Activated CD8-positive, alpha-beta memory T cell treated with anti-CD3 and anti-CD28 coated beads, Interleukin-2, amount 10 ng/mL, durations not matched to agents 7 days and 5 days (primary cell): ENCODE measurements around the gene MROH2A. TPM values are rescaled to one million over a fixed set of nuclear protein-coding genes. Genes with fewer than 3 reads are reported as not detected.

Experiments
- ATAC-seq: fragments of 150-1000 bp; cut with Tn5 transposase; one replicate; pipeline ENCODE4 v1.10.0; 2021; ENCODE audit warnings: moderate library complexity
- CTCF ChIA-PET: fragments of 350-600 bp; sonication (Branson Sonifier 250); formaldehyde crosslinking; loops from one replicate; lab custom pipeline; 2021; ENCODE audit warnings: antibody characterized with exemption; lab: Charles Lee
- DNase-seq: peaks from one replicate; pipeline ENCODE4 v3.0.0-alpha.2; 2020
- H3K27ac Mint-ChIP-seq: one replicate; pipeline ENCODE4 v1.8.0; 2021; ENCODE audit warnings: mild to moderate bottlenecking, mixed read lengths
- H3K27me3 Mint-ChIP-seq: one replicate; pipeline ENCODE4 v1.8.0; 2021; ENCODE audit warnings: mixed read lengths
- H3K36me3 Mint-ChIP-seq: one replicate; pipeline ENCODE4 v1.8.0; 2021; ENCODE audit warnings: mild to moderate bottlenecking, mixed read lengths
- H3K4me1 Mint-ChIP-seq: one replicate; pipeline ENCODE4 v1.8.0; 2021; ENCODE audit warnings: mixed read lengths
- H3K4me3 Mint-ChIP-seq: one replicate; pipeline ENCODE4 v1.8.0; 2021; ENCODE audit warnings: mild to moderate bottlenecking, moderate library complexity, mixed read lengths
- H3K9me3 Mint-ChIP-seq: one replicate; pipeline ENCODE4 v1.8.0; 2022; ENCODE audit warnings: low read depth, mixed read lengths
- total RNA-seq, 2 experiments: library from RNA; stranded (reverse); gene quantifications; one replicate each; pipeline ENCODE4 v1.2.3, GENCODE V29; 2021

Gene MROH2A
- total RNA-seq, 2 experiments from 2014 or later: not detected

DNA sequence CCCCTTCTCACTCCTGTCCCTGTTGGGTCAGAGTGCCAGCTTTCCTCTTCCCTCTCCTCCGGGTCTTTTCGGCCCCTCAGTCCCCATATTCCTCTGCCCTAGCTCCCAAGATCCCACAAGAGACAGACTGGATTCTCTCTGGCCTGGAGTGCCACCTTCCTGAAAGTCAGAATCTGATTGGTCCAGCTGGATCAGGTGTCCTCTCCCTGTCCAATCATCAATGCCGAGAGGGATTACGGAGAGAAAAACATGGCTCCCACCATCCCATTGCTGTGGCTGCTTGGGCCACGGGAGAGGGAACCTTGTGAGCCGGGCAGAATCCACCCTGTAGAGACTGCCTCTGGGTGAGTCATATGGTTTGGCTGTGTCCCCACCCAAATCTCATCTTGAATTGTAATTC, 2.7 kb upstream of the MROH2A start:
- no peak overlapping the region for H3K4me3 Mint-ChIP-seq
- DNase-seq (no peak), ATAC-seq (no peak)
- no peaks in the 10 kb centered on the region for H3K4me1 Mint-ChIP-seq
- H3K9me3 Mint-ChIP-seq: peaks cover 2% of the 10 kb centered on the region
- CTCF ChIA-PET: no interaction called here
- peaks cover 6% of the 10 kb centered on the region for H3K27me3 Mint-ChIP-seq
- no peaks in the 10 kb centered on the region for H3K36me3 Mint-ChIP-seq
- no peak overlapping the region for H3K27ac Mint-ChIP-seq

GRCh38 chr2:233779722-233780121, 1.6 kb downstream of the MROH2A start:
- CTCF ChIA-PET: no interaction called here
- Mint-ChIP-seq H3K4me3 (no peak overlapping the region), H3K36me3 (no peaks in the 10 kb centered on the region), H3K27me3 (peaks cover 17% of the 10 kb centered on the region), H3K4me1 (no peaks in the 10 kb centered on the region), H3K9me3 (peaks cover 2% of the 10 kb centered on the region), H3K27ac (no peak overlapping the region)
- ATAC-seq: no peak
- DNase-seq: no peak

DNA sequence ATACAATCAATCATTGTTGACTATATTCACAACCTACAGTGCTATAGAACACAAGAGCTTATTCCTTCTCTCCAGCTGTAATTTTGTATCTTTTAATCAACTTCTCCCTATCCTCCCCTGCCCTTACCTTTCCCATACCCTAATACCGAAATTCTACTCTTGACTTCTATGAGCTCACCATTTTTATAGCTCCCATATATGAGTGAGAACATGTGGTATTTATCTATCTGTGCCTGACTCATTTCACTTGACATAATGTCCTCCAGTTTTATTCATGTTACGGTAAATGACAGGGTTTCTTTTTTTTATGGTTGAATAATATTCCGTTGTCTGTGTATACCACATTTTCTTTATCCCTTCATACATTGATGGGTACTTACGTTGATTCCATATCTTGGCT, 2.6 kb downstream of the MROH2A start:
- no peak for DNase-seq
- no peak for ATAC-seq
- Mint-ChIP-seq H3K27ac (no peak overlapping the region), H3K9me3 (peaks cover 1% of the 10 kb centered on the region), H3K4me3 (no peak overlapping the region), H3K27me3 (peaks cover 17% of the 10 kb centered on the region), H3K4me1 (no peaks in the 10 kb centered on the region), H3K36me3 (no peaks in the 10 kb centered on the region)
- CTCF ChIA-PET: no interaction called here

DNA sequence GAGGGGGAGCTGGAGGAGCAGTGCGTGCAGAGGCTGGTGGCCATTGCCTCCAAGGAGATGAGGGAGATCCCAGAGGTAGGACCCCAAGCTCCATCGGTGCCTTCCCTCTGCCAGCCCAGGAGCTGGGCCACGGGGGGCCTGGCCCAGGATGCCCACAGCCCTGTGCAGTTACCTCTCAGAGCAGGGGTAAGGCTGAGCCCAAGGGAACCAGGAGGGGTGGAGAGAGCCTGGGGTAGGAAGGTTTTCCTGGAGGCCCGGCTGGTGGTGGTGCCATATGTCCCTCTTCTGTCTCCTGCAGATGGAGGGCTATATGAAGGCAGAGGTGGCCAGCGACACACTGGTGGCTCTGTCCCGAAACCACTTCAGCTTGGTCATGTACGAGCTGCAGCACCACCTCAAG, 11.4 kb downstream of the MROH2A start:
- Mint-ChIP-seq H3K9me3 (peaks cover 2% of the 10 kb centered on the region), H3K27ac (no peak overlapping the region), H3K36me3 (no peaks in the 10 kb centered on the region), H3K27me3 (peaks cover 2% of the 10 kb centered on the region), H3K4me3 (no peak overlapping the region), H3K4me1 (no peaks in the 10 kb centered on the region)
- DNase-seq (no peak), ATAC-seq (no peak)
- CTCF ChIA-PET: no interaction called here

GRCh38 chr2:233791151-233791882, 13.2 kb downstream of the MROH2A start:
- ATAC-seq (no peak), DNase-seq (no peak)
- Mint-ChIP-seq H3K4me1 (no peaks in the 10 kb centered on the region), H3K9me3 (peaks cover under 1% of the 10 kb centered on the region), H3K27me3 (peaks cover 2% of the 10 kb centered on the region), H3K27ac (no peak overlapping the region), H3K4me3 (no peak overlapping the region), H3K36me3 (no peaks in the 10 kb centered on the region)
- CTCF ChIA-PET: no interaction called here

DNA sequence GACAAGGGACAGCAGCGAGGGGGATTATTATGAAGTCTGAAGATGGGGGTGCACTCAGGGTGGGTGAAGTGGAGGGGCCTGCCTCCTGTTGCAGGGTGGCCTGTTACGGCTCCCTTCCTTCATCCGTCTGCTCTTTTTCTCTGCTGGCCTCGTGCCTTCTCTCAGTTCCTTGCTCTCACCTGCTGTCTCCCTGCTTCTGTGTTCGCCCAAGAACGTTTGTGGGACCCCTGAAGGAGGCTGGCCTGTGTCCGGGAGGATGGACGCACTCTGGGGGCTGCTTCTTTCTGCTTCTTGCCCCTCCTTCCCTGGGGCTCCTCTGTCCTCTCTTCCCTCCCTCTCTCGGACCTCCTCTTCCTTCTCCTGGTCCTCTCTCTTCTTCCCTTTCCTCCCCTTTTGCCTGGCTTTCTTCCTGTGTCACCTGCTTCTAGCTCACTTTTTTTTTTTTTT, 13.8 kb downstream of the MROH2A start:
- Mint-ChIP-seq H3K4me1 (no peaks in the 10 kb centered on the region), H3K4me3 (no peak overlapping the region), H3K36me3 (no peaks in the 10 kb centered on the region), H3K9me3 (no peaks in the 10 kb centered on the region), H3K27me3 (no peaks in the 10 kb centered on the region), H3K27ac (no peak overlapping the region)
- CTCF ChIA-PET: no interaction called here
- DNase-seq (no peak), ATAC-seq (no peak)

- H3K9me3 Mint-ChIP-seq: no peaks in the 10 kb centered on the region
- H3K27ac Mint-ChIP-seq: no peak overlapping the region
- H3K4me3 Mint-ChIP-seq: no peak overlapping the region
- H3K27me3 Mint-ChIP-seq: no peaks in the 10 kb centered on the region
- H3K4me1 Mint-ChIP-seq: no peaks in the 10 kb centered on the region
- CTCF ChIA-PET: no interaction called here
- ATAC-seq (no peak), DNase-seq (no peak)
- H3K36me3 Mint-ChIP-seq: no peaks in the 10 kb centered on the region
Measured at GRCh38 chr2:233792720-233793119, 14.6 kb downstream of the MROH2A start.

- no peaks in the 10 kb centered on the region for H3K36me3 Mint-ChIP-seq
- CTCF ChIA-PET: no interaction called here
- no peak for ATAC-seq
- no peak for DNase-seq
- H3K4me1 Mint-ChIP-seq: no peaks in the 10 kb centered on the region
- H3K27me3 Mint-ChIP-seq: no peaks in the 10 kb centered on the region
- H3K4me3 Mint-ChIP-seq: no peak overlapping the region
- H3K9me3 Mint-ChIP-seq: no peaks in the 10 kb centered on the region
- no peak overlapping the region for H3K27ac Mint-ChIP-seq
Measured at GRCh38 chr2:233793465-233794127, 15.5 kb downstream of the MROH2A start.

GRCh38 chr2:233794128-233794658, 16.1 kb downstream of the MROH2A start:
- CTCF ChIA-PET: no interaction called here
- peak; percentile 29 for DNase-seq
- no peaks in the 10 kb centered on the region for H3K9me3 Mint-ChIP-seq
- no peaks in the 10 kb centered on the region for H3K4me1 Mint-ChIP-seq
- H3K4me3 Mint-ChIP-seq: no peak overlapping the region
- no peaks in the 10 kb centered on the region for H3K36me3 Mint-ChIP-seq
- ATAC-seq: no peak
- no peak overlapping the region for H3K27ac Mint-ChIP-seq
- no peaks in the 10 kb centered on the region for H3K27me3 Mint-ChIP-seq

- Mint-ChIP-seq H3K9me3 (no peaks in the 10 kb centered on the region), H3K27ac (no peak overlapping the region), H3K4me3 (no peak overlapping the region), H3K36me3 (no peaks in the 10 kb centered on the region), H3K27me3 (no peaks in the 10 kb centered on the region), H3K4me1 (peaks cover 2% of the 10 kb centered on the region)
- ATAC-seq: no peak
- peak; percentile 31 for DNase-seq
- CTCF ChIA-PET: no interaction called here
Measured at GRCh38 chr2:233795735-233796171, 17.6 kb downstream of the MROH2A start.

DNA sequence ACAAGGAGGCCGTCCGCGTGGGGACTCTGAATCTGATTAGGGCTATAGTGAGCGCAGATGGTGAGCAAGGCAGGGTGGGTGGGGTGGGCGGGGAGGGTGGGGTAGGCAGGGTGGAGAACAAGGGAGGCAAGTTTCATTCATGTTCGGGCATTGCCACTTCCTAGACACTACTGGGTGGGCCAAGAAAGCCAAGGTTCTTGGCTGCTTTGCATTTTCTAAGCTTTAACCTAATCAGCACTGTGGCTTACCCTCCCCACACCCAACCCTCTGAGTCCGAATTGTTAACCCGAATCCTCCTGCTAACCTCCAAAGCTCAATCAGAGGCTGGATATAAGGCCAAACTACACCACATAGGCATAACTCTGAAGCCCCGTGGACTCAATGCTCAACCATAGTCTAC, 18.1 kb downstream of the MROH2A start:
- no peaks in the 10 kb centered on the region for H3K36me3 Mint-ChIP-seq
- CTCF ChIA-PET: no interaction called here
- no peak overlapping the region for H3K27ac Mint-ChIP-seq
- no peak for ATAC-seq
- no peaks in the 10 kb centered on the region for H3K27me3 Mint-ChIP-seq
- H3K4me1 Mint-ChIP-seq: peaks cover 6% of the 10 kb centered on the region
- H3K4me3 Mint-ChIP-seq: no peak overlapping the region
- H3K9me3 Mint-ChIP-seq: no peaks in the 10 kb centered on the region
- no peak for DNase-seq

GRCh38 chr2:233798335-233799086, 20.4 kb downstream of the MROH2A start:
- DNase-seq (peak; percentile 27), ATAC-seq (no peak)
- Mint-ChIP-seq H3K27me3 (no peaks in the 10 kb centered on the region), H3K4me3 (no peak overlapping the region), H3K4me1 (peaks cover 12% of the 10 kb centered on the region), H3K36me3 (no peaks in the 10 kb centered on the region), H3K9me3 (no peaks in the 10 kb centered on the region), H3K27ac (no peak overlapping the region)
- CTCF ChIA-PET: no interaction called here

DNA sequence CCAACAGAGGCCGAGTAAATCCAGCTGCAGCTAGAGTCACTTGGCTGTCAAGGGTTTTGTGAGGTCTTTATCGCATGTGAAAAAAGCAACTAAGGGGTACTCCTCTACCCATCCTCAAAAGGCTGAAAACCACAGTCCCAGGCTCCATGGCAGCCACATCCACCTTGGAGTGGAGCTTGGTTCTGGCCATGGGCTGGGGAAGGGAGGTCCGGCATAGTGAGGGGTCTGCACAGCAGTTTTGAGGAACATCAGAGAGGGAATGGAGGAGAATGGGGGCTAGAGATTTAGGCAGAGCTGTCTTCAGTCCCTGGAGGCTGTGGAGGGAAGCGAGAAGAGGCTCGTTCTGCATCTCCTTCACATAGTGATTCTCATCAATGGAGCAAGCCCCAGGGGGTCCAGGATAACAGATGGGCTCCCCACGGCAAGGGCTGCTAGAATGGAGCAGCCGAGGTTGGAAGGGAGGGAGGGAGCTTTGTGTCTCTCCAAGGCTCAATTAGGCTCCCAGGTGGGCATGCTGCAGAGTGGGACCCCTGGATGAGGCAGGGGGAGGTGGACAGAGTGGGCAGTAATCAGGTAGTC, 21.0 kb downstream of the MROH2A start:
- Mint-ChIP-seq H3K27me3 (no peaks in the 10 kb centered on the region), H3K9me3 (no peaks in the 10 kb centered on the region), H3K4me3 (no peak overlapping the region), H3K36me3 (no peaks in the 10 kb centered on the region), H3K4me1 (peaks cover 12% of the 10 kb centered on the region), H3K27ac (no peak overlapping the region)
- CTCF ChIA-PET: no interaction called here
- DNase-seq: no peak
- no peak for ATAC-seq
